Measurements from ENCODE around the gene USP25. TPM values are rescaled to one million over a fixed set of nuclear protein-coding genes. Genes with fewer than 3 reads are reported as not detected.
"Not testable (repeated sequence)": the region's sequence is repeated elsewhere in the genome, so short reads cannot be mapped to it uniquely, and the experiment has no call there.

Gene USP25
- polyA plus RNA-seq, 1 donor, result 43.2 TPM

DNA sequence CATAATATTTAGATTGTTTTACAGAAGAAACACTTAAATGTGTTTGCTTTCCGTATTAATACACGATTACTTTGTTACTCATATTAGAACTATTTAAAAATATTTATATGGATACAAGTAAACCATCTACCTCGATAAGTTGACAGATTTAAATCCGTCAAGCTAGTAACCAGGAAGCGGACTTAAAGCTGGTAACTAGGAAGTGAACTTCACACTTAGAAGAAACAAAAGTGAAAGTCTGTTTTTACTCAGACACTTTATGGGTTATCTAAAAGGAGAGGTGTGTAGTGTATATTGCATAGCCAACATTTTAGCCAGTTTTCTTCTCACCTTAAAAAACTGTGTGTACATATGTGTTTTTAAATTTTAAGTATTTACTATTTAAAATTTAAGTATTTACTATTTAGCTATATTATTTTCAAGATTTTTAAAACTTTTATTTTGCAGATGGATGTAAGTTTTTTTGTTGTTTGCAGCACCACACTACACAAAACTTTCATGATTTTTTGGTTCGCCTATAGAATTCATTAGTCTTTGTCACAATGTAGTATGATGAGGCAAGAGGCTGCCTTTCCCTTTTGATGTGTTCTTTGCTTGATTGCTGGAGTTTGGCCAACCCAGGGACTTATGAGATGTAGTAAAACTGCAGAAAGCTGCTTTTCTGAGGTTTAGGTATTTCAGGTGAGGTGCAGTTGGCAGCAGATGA is 2.7 kb downstream of the USP25 start:
- DNase-seq (ENCODE audit: low read depth), result no peak

DNA sequence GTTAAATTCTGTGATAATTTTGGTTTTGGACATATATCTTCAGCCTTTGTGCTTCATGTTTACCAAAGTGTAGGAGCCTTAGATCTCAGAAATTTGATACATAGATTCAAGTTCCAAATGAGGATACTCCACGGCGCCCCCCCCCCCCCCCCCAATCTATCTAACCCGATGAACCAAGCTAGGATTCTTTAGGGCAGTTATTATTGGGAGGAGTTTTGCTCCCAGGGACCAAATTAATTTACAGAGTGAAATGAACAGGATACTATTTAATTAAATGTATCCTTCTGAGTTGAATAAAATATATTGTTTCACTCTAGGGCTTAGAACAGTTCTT is 3.2 kb downstream of the USP25 start:
- no peak for DNase-seq (ENCODE audit: low read depth)

DNA sequence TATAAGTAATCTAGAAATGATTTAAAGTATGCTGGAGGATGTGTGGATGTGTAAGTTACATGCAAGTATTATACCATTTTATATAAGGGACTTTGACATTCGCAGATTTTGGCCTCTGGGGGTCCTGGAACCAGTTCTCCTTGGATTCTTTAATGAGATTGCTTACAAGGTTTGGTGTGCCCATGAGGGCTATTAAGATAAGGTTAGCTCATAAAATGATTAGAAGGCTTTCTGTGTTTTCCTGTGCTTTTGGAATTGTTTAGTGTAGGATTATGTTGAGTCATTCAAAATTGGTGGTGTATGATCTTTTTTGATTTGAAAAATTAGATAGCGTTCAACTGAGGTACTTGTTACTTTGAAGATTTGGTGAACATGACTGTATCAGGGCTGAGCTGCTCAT is 5.6 kb downstream of the USP25 start:
- DNase-seq (ENCODE audit: low read depth), result no peak

DNA sequence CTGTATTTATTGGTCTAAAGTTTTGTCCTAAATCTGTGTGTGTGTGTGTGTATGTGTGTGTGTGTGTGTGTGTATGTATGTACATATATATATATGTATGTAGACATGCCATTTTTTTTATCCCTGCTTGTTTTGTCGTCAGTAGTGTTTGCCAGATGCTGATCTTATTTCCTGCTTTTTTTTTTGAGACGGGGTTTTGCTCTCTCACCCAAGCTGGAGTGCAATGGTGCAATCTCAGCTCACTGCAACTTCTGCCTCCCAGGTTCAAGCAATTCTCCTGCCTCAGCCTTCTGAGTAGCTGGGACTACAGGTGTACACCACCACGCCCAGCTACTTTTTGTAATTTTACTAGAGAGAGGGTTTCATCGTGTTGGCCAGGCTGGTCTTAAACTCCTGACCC is 6.1 kb downstream of the USP25 start:
- DNase-seq (ENCODE audit: low read depth), result not testable (repeated sequence)

DNA sequence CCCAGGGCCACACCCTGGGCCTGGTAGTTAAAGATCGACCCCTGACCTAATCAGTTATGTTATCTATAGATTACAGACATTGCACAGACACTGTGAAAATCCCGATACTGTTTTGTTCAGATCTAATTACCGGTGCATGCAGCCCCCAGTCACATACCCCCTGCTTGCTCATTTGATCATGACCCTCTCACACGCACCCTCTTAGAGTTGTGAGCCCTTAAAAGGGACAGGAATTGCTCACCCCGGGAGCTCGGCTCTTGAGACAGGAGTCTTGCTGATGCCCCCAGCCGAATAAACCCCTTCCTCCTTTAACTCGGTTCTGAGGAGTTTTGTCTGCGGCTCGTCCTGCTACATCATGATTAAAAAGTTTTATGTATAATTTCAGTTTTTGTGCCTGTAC is 9.0 kb downstream of the USP25 start:
- not testable (repeated sequence) for DNase-seq (ENCODE audit: low read depth)

DNA sequence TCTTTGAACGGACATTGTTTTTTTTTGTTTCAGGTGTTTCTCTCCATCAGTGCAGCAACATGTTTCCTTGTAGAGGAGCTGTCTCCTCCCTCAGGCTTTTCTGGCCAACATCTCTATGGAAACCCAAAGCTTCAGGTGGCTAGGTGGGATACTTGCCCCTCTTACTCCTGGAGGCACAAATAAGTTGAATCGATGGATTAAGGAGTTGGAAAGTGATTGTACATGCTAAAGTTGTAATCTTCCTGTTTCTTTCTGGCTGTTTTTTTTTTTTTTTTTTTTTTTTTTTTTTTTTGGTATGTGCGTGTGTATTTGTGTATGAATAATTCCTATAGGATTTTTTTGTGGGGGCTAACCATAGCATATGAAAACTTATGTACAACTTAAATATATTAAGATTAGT is 10.6 kb downstream of the USP25 start:
- DNase-seq (ENCODE audit: low read depth), result no peak

DNA sequence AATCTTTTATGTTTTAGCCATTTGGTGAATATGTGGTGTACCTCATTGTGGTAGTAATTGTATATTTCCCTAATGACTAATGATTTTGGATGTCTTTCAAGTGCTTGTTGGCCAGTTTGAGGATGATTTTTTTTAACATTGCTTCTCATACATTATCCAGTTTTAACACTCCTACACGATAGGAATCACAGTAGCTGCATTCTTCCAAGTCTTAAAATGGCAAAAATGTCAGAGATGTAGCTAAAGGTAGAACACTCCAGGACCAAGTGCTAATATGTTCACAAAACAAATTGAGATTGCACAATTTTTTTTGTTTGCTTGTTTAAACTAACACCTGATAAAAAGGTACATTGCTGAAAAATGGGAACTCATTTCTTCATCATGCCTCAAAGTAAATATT is 11.7 kb downstream of the USP25 start:
- DNase-seq (ENCODE audit: low read depth), result no peak

DNA sequence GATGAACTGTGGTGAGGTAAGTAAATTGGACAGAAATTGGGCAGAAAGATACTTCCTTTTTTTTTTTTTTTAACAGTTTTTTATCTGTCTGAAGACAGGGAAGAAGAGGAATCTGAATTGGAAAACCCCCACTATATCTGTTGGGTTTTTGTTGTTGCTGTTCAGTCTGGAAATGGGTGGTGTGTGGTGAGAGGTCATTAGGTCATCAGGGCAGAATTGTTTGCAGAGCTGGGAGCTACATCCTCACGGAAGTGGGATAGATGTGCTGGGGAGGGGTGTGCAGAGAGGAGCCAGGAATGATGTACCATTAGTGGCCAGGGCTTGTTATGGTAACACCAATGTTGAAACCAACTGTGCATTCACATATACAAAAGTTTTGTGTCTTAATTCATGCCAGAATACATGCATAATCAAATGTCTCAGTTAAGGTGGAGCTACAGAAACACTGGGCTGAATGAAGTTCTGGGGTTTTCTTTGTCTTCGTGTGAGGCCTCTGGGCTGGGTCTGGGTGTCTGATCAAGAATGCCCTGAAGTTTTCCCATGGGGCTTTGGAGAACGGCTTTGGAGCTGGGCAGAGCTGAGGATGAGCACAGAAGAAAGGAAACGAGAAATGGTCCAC is 12.4 kb downstream of the USP25 start:
- no peak for DNase-seq (ENCODE audit: low read depth)

DNA sequence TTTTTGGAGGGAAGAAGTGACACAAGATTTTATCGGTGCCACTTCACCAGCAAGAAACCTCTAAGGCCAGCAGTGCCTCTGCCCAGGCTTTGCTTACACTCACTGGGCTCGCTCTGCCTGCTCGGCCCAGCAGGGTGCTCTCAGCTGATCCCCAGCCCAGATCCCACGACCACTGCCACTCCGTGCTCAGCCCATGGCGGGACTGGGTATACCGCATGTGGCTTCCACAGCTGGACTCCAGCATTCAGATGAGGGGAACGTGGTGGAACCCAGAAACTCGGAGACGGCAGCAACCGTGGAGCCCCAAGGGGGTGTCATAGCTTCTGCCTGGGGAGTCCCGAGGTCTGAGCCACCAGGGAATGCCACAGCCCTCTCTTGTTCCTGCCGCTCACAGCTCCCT is 12.9 kb downstream of the USP25 start:
- no peak for DNase-seq (ENCODE audit: low read depth)

DNA sequence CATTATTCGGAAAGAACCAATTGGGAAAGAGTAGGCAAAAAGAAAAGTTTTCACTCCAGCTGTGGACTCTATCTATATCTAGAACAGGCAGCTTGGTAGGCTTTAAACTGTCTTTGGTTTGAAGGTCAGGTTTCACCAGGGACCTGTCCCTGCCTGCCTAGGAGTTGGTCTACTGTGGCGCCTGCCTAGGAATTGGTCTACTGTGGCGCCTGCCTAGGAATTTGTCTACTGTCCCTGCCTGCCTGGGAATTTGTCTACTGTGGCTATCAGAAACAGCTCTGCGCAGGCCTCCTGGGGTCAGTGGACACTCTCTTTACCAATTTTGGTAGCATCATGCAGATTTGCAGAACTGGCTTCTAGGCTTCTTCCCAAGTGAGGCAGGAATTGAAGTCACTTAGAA is 13.8 kb downstream of the USP25 start:
- no peak for DNase-seq (ENCODE audit: low read depth)

DNA sequence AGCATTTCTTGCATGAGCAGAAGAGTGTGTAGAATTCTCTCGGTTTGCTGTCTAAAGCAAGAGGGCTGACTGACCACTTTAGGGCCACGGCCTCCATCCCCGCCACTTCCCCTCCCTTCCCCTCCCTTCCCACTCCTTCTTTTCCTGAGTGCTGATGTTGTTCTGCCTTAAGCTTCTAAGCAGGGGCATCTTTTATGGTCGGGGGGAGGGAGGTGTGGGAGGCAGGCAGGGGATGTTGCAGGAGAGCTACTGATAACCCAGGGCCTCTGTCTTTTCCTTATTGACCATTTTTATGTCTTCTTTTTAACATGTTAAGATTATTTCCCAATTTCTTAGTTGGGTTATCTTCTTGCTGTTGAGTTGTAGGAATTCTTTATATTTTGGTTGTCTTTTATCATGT is 15.1 kb downstream of the USP25 start:
- DNase-seq (ENCODE audit: low read depth), result no peak

DNA sequence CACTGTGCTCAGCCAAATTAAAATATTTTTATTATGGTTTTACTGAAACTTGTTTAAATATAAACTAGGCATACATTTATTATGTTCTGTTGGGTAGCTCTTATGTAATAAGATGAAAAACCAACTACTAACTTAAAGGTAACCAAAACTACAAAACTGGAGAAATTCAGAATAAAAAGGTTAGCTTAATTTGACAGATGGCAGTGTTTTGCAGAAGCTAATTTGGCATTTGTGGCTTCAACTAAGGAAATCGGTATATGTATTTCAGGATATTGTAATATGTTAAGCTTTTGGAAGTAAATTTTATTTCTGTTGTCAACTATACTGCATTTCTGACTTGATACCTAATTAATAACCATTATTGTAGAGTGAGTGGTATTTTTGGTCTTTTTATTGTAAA is 18.8 kb downstream of the USP25 start:
- DNase-seq (ENCODE audit: low read depth), result no peak

DNA sequence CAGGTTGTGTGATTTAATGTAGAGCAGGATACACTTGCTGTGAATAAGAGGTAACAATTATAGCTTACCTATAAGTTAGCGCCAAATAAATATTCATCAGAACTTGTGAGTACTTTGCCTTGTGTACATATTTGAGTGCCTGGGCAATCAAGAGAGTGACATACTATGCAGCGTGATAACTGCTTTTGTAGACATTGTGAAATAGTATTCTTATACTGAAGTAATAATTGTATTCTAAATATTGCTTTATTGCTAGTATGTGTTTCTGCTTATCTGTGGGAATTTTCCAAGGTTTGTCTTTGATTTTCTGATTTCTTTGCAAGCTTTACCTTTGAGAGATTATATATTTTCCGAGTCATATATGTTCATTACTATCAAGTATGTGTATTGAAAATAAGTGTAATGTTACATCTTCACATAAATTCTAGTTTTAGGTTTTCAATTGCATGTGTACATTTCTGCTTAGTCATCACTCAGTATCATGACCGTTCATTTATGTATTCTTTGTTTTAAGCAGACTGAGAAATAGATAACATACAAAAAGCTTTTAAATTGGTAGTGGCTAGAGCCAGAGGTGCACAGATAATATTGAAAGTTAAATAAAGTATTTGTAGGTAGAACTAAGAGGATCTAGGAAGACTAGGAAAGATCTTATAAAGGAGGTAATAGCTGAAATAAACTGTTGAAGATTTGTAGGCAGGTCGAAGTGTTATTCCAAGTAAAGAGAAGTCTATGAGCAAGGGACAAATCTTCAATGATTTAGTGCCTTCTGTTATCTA is 19.5 kb downstream of the USP25 start:
- DNase-seq (ENCODE audit: low read depth), result no peak

DNA sequence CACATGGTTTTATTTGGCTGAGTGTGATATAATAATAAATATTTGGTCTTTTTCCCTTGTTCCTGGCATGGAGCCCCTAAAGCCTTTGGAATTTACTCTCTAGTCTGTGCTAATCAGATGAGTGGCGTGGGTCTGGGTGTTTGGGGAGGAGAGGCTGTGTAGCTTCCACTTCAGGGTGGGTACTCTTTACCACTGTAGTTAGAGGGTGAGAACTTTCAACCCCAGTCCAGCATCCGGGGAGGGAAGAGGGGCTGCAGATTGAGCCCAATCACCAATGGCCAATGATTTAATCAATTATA is 20.0 kb downstream of the USP25 start:
- DNase-seq (ENCODE audit: low read depth), result no peak

DNA sequence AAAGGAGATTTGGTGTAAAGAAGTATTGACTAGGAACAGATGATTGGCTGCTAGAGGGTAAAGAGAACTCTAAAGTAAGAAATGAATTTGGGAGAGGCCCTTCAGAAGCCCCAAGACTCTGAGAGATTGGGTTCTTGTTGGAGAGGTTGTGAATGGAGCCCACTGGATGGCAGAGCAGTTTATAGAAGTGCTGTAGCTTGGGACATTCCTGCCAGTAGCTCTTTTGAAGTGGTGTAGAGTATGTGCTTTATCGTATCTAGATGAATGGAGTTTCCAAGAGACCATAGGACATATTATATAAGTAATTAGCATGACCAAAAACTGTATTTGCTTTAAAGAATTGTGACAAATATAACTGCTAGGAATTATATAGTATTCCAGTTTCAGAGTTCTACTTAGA is 21.3 kb downstream of the USP25 start:
- no peak for DNase-seq (ENCODE audit: low read depth)

DNA sequence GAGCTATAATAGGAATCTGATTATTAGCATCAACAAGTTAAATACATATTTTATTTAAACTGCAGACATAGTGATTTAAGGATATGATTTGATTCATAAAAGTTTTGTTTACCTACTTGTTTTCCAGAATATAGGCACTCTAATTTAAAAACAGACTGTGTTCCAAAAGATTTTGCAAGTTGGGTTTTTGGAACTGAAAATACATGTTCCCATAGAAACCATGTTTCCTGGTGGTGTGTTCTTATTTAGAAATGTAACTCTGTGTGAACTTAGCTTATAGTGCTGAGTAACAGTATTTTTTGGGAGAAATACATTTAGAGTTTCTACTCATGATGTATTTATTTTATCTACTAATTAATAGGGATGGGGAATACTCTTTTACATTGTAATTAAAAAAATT is 21.8 kb downstream of the USP25 start:
- DNase-seq (ENCODE audit: low read depth), result no peak

DNA sequence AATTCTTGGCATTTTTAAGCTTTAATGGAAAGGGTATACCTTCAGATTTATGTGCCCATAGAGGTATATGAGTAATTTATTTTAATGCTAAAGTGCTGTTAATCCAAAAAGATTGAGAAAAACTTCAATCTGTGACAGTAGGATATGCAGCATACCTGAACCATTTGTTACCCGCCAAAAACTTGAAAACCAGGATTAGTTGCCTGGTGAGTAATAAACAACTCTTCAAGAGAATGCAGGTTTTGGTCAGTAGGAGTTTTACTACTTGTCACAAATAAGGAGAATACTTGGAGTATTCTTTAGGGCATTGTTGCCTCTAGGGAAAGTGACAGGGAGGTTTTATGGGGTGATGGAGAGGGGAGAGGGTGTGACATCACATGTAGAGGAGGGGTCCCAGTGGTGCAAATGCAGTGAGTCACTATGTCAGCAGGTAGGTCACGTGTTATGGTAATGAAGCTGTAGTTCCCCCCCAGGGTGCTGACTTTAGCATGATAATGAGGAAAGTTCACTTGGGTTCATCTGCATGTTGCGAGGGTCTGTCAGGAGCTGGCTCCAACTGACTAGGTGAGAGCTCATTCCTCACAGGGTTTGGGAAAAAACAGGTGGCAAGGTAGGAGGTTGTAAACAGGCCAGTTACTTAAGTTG is 23.1 kb downstream of the USP25 start:
- no peak for DNase-seq (ENCODE audit: low read depth)

DNA sequence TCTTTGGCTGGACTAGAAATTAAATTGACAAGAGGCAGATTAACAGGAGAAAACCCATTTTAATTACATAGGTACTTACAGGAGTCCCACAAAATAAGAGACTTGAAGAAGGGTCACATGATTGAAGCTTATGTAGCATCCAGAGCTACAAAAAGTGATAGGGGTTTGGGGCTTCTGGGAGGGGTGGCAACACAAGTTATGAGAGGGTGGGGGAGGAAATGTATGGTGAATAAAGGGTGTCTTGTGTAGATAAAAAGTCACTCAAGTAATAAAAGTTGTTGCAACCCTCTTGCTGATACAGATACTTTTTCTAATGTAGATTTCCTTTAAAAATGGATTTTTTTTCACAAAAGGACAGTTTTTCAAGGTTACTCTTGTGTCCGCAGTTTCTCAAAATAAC is 24.0 kb downstream of the USP25 start:
- DNase-seq (ENCODE audit: low read depth), result no peak

DNA sequence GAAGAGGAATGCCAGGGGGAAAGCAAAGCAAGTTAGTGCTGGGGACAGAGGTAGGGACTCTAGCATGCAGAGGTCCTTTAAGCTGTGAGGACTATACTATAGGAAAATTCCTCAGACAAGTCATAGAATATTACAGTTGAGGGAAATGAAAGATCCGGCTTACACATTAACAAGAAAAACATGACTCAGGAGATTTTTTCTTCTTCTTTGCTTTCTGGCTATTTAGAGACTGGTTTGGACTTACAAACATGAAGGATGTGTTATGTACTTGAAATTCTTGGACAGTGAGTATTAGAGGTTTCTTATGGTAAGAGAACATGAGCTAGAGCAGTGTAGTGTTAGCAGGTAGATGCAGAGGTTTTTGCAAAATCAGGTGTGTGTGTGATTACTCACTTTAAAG is 24.9 kb downstream of the USP25 start:
- DNase-seq (ENCODE audit: low read depth), result no peak

DNA sequence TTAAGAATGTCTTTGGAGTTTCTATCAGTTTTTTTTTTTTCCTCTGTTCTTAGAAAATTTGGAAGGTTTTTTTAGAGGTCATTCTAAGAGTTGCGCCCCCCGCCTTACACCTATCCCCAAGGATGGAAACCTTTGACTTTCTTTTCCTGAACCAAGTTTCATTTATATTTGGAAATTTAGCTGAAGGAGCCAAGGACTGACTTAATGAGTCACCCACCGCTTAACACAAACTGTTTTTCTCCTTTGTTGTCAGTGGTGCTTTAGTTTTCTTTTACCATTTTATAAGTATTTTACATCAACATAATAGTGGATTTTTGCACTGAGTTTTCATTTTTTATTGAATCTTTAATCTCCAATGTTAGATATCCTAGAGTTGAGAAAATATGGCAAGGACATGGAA is 25.3 kb downstream of the USP25 start:
- no peak for DNase-seq (ENCODE audit: low read depth)

DNA sequence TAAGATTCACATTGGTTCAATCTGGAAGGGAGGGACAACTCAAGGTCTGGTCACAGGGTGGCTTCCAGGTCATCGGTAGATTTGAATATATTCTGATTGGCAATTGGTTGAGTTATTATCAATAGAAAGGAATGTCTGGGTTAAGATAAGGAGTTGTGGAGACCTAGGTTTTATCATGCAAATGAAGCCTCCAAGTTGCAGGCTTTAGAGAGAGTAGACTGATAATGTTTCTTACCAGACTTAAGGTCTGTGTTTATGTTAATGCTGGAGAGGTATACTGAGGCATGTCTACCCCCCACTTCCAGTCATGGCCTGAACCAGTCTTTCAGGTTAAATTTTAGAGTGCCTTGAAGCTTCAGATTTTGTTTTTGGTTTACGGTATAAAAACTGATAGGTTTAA is 29.7 kb downstream of the USP25 start:
- no peak for DNase-seq (ENCODE audit: low read depth)

DNA sequence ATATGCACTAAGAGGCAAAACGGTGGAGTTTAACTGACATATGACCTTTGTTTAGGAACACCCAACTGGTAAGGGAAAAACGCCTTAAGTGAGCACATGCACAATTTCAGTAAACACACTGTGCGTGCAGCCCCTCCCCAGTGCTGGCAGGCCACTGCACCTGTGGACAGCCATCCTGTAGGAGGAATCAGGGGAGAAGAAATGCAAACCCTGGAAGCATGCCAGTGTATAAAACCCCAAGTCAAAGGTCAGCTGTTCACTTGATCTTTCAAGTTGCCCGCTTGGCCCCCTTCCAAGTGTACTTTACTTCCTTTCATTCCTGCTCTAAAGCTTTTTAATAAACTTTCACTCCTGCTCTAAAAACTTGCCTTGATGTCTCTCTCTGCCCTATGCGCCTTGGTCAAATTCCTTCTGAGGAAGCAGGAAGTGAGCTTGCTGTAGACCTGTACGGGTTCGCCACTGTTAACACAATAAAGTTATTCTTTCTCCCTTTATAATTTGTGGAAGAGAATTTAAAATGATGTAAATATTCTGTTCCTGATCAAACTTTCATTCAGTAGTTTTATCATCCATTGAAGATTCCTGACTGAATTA is 31.8 kb downstream of the USP25 start:
- DNase-seq (ENCODE audit: low read depth), result no peak

DNA sequence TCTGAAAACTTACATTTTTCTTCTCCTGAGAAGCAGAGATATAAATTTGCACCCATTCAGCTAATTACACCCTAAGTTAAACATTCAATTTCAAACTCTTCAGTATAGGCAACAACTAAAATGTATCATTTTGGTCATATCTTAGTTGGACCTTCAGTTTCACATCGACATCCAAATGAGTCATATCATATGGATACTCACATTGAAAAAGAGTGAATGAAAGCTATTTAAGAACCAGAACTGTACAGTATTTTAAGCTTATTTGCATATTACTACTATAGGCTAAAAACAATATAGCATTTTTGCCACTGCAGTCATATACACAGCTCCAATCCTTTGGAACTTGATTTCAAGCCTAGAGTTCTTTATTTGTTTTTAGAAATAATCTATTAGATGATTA is 33.6 kb downstream of the USP25 start:
- no peak for DNase-seq (ENCODE audit: low read depth)

All from forelimb muscle (tissue), 1 donor.